ENCODE results near the gene FHOD3.

The FHOD3 gene

DNA sequence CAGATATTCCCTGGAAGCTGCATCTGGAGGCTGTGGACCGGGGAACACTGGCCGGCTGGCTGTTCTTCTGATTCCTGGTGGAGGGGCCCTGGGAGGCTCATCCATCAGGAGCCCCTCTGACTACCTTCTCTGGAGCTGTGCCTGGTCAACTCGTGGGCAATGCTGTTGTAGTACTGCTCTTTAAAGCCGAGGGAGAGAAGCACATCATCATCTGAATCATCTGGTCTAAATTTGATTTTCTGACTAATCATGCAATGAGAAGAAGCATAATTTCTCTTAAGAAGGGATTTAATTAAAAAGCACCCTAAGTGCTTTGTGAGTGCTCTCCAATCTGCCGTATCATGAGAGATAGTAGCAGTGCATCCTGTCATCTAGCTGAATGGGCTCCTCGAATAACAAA is 229.5 kb downstream of the FHOD3 start:
- Histone ChIP-seq H2AFZ (ENCODE audit: low read length, unreplicated experiment) (no peak overlapping the region), H3K79me2 (ENCODE audit: control insufficient read depth, insufficient read depth, low read length, unreplicated experiment) (no peaks in the 10 kb centered on the region), H3K27me3 (ENCODE audit: insufficient read depth, low read length) (no peaks in the 10 kb centered on the region), H3K4me1 (ENCODE audit: control insufficient read depth, insufficient read depth, low read length, unreplicated experiment) (no peaks in the 10 kb centered on the region), H3K27ac (ENCODE audit: low read depth, low read length) (no peak overlapping the region), H3K36me3 (ENCODE audit: insufficient read depth, low read length) (no peaks in the 10 kb centered on the region), H3K4me3 (ENCODE audit: low read depth, low read length) (no peak overlapping the region)

- no peaks in the 10 kb centered on the region for H3K36me3 ChIP-seq (ENCODE audit: insufficient read depth, low read length)
- H3K79me2 ChIP-seq (ENCODE audit: control insufficient read depth, insufficient read depth, low read length, unreplicated experiment): no peaks in the 10 kb centered on the region
- no peak overlapping the region for H3K4me3 ChIP-seq (ENCODE audit: low read depth, low read length)
- H3K27ac ChIP-seq (ENCODE audit: low read depth, low read length): no peak overlapping the region
- no peaks in the 10 kb centered on the region for H3K27me3 ChIP-seq (ENCODE audit: insufficient read depth, low read length)
- H2AFZ ChIP-seq (ENCODE audit: low read length, unreplicated experiment): no peak overlapping the region
- no peaks in the 10 kb centered on the region for H3K4me1 ChIP-seq (ENCODE audit: control insufficient read depth, insufficient read depth, low read length, unreplicated experiment)
These were observed 230.4 kb downstream of the FHOD3 start for GRCh38 chr18:36527740-36528455.

GRCh38 chr18:36529747-36530146 is 232.2 kb downstream of the FHOD3 start:
- Histone ChIP-seq H2AFZ (ENCODE audit: low read length, unreplicated experiment) (no peak overlapping the region), H3K27ac (ENCODE audit: low read depth, low read length) (no peak overlapping the region), H3K36me3 (ENCODE audit: insufficient read depth, low read length) (no peaks in the 10 kb centered on the region), H3K4me3 (ENCODE audit: low read depth, low read length) (no peak overlapping the region), H3K27me3 (ENCODE audit: insufficient read depth, low read length) (no peaks in the 10 kb centered on the region), H3K79me2 (ENCODE audit: control insufficient read depth, insufficient read depth, low read length, unreplicated experiment) (no peaks in the 10 kb centered on the region), H3K4me1 (ENCODE audit: control insufficient read depth, insufficient read depth, low read length, unreplicated experiment) (no peaks in the 10 kb centered on the region)

- no peak overlapping the region for H2AFZ ChIP-seq (ENCODE audit: low read length, unreplicated experiment)
- no peak overlapping the region for H3K4me3 ChIP-seq (ENCODE audit: low read depth, low read length)
- H3K79me2 ChIP-seq (ENCODE audit: control insufficient read depth, insufficient read depth, low read length, unreplicated experiment): no peaks in the 10 kb centered on the region
- H3K27ac ChIP-seq (ENCODE audit: low read depth, low read length): no peak overlapping the region
- no peaks in the 10 kb centered on the region for H3K36me3 ChIP-seq (ENCODE audit: insufficient read depth, low read length)
- no peaks in the 10 kb centered on the region for H3K27me3 ChIP-seq (ENCODE audit: insufficient read depth, low read length)
- no peaks in the 10 kb centered on the region for H3K4me1 ChIP-seq (ENCODE audit: control insufficient read depth, insufficient read depth, low read length, unreplicated experiment)
These were observed 233.3 kb downstream of the FHOD3 start for GRCh38 chr18:36530676-36531405.

- H3K27me3 ChIP-seq (ENCODE audit: insufficient read depth, low read length): no peaks in the 10 kb centered on the region
- no peak overlapping the region for H3K27ac ChIP-seq (ENCODE audit: low read depth, low read length)
- no peaks in the 10 kb centered on the region for H3K79me2 ChIP-seq (ENCODE audit: control insufficient read depth, insufficient read depth, low read length, unreplicated experiment)
- H3K4me1 ChIP-seq (ENCODE audit: control insufficient read depth, insufficient read depth, low read length, unreplicated experiment): no peaks in the 10 kb centered on the region
- no peak overlapping the region for H3K4me3 ChIP-seq (ENCODE audit: low read depth, low read length)
- H2AFZ ChIP-seq (ENCODE audit: low read length, unreplicated experiment): no peak overlapping the region
- H3K36me3 ChIP-seq (ENCODE audit: insufficient read depth, low read length): no peaks in the 10 kb centered on the region
These were observed 234.1 kb downstream of the FHOD3 start for GRCh38 chr18:36531636-36532035.

DNA sequence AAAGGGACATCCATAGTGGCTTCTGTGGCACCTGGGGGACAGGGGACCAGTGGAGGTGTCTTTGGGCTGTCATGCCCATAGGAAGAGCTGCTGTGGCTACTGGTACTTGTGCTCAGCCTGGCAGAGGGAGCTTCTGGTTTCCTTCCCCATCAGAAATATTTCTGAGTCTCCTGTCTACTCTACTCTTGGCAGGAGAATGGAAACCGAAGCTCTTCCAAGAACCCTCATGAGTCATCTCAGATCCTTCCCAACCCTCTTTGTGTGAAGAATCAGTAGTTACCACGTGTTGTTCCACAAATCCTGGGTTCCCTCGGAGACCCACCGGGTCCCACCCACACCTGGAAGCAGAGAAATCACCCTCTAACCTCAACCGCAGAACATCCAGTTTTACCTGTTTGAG is 234.9 kb downstream of the FHOD3 start:
- H3K36me3 ChIP-seq (ENCODE audit: insufficient read depth, low read length): no peaks in the 10 kb centered on the region
- H3K27me3 ChIP-seq (ENCODE audit: insufficient read depth, low read length): no peaks in the 10 kb centered on the region
- no peak overlapping the region for H2AFZ ChIP-seq (ENCODE audit: low read length, unreplicated experiment)
- no peaks in the 10 kb centered on the region for H3K79me2 ChIP-seq (ENCODE audit: control insufficient read depth, insufficient read depth, low read length, unreplicated experiment)
- H3K4me3 ChIP-seq (ENCODE audit: low read depth, low read length): no peak overlapping the region
- no peaks in the 10 kb centered on the region for H3K4me1 ChIP-seq (ENCODE audit: control insufficient read depth, insufficient read depth, low read length, unreplicated experiment)
- no peak overlapping the region for H3K27ac ChIP-seq (ENCODE audit: low read depth, low read length)

GRCh38 chr18:36532815-36533214 is 235.3 kb downstream of the FHOD3 start:
- H3K4me1 ChIP-seq (ENCODE audit: control insufficient read depth, insufficient read depth, low read length, unreplicated experiment): no peaks in the 10 kb centered on the region
- H3K27me3 ChIP-seq (ENCODE audit: insufficient read depth, low read length): no peaks in the 10 kb centered on the region
- no peaks in the 10 kb centered on the region for H3K36me3 ChIP-seq (ENCODE audit: insufficient read depth, low read length)
- no peak overlapping the region for H2AFZ ChIP-seq (ENCODE audit: low read length, unreplicated experiment)
- H3K79me2 ChIP-seq (ENCODE audit: control insufficient read depth, insufficient read depth, low read length, unreplicated experiment): no peaks in the 10 kb centered on the region
- no peak overlapping the region for H3K4me3 ChIP-seq (ENCODE audit: low read depth, low read length)
- no peak overlapping the region for H3K27ac ChIP-seq (ENCODE audit: low read depth, low read length)

- Histone ChIP-seq H3K4me3 (ENCODE audit: low read depth, low read length) (no peak overlapping the region), H3K79me2 (ENCODE audit: control insufficient read depth, insufficient read depth, low read length, unreplicated experiment) (no peaks in the 10 kb centered on the region), H3K27me3 (ENCODE audit: insufficient read depth, low read length) (no peaks in the 10 kb centered on the region), H3K4me1 (ENCODE audit: control insufficient read depth, insufficient read depth, low read length, unreplicated experiment) (no peaks in the 10 kb centered on the region), H3K27ac (ENCODE audit: low read depth, low read length) (no peak overlapping the region), H2AFZ (ENCODE audit: low read length, unreplicated experiment) (no peak overlapping the region), H3K36me3 (ENCODE audit: insufficient read depth, low read length) (no peaks in the 10 kb centered on the region)
These were observed 236.1 kb downstream of the FHOD3 start for GRCh38 chr18:36533446-36534153.

DNA sequence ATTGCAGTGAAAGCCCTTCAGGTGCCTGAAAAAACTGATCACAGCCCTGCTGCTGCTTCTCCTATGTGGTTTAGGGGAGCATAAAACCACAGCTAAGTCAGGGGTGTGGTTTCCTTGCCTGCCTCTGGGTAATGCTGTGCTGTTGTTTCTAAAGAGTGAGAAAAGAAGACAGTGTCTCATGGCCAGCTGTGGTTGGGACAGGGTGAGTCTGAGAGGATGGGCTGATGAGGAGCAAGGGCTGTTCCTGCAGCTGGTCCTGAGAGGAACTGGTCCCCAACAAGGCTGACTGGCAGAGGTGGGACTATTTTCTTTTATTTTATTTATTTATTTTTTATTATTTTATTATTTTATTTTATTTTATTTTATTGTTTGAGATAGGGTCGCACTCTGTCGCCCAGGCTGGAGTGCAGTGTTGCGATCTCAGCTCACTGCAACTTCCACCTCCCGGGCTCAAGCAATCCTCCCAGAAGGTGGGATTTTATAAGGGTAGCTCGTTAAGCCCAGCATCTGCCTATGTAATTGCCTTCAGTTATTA is 236.7 kb downstream of the FHOD3 start:
- H3K79me2 ChIP-seq (ENCODE audit: control insufficient read depth, insufficient read depth, low read length, unreplicated experiment): no peaks in the 10 kb centered on the region
- no peaks in the 10 kb centered on the region for H3K27me3 ChIP-seq (ENCODE audit: insufficient read depth, low read length)

DNA sequence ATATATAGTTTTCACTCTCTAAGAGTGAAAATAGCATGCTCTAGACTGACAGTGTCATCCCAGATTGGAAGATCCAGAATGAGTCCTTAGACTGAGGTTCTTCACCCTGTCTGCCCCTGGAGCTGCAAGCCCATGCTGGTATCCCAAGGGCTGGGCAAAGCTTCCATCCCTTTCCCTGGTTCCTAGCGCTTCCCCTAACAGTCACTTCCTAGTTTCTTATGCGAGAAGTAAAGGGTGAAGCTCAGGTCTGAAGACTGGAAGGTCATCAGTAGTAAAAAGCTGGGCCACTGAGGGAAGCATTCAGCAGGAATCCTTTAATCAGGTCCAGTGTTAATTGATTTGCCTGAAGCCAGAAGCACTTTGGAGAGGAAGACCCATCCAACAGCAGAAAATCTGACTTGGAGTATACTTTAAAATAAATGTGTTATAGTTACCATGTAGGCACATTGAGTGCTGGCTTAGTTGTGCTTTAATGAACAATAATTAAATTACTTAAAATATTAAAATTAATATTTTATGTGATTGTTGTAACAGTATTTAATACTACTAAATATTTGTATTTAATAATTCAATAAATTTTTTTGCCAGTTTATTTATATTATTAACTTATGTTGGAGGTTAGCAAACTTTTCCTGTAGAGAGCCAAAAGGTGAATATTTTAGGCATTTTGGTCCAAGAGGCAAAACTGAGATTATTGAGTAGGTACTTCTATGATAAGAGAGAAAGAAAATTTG is 237.9 kb downstream of the FHOD3 start:
- no peak overlapping the region for H2AFZ ChIP-seq (ENCODE audit: low read length, unreplicated experiment)
- H3K4me1 ChIP-seq (ENCODE audit: control insufficient read depth, insufficient read depth, low read length, unreplicated experiment): no peaks in the 10 kb centered on the region
- no peak overlapping the region for H3K27ac ChIP-seq (ENCODE audit: low read depth, low read length)
- no peaks in the 10 kb centered on the region for H3K79me2 ChIP-seq (ENCODE audit: control insufficient read depth, insufficient read depth, low read length, unreplicated experiment)
- H3K4me3 ChIP-seq (ENCODE audit: low read depth, low read length): no peak overlapping the region
- no peaks in the 10 kb centered on the region for H3K27me3 ChIP-seq (ENCODE audit: insufficient read depth, low read length)
- no peaks in the 10 kb centered on the region for H3K36me3 ChIP-seq (ENCODE audit: insufficient read depth, low read length)

More for the DNA sequence above, 236.7 kb downstream of the FHOD3 start:
- Histone ChIP-seq H3K27ac (ENCODE audit: low read depth, low read length) (no peak overlapping the region), H2AFZ (ENCODE audit: low read length, unreplicated experiment) (no peak overlapping the region), H3K4me1 (ENCODE audit: control insufficient read depth, insufficient read depth, low read length, unreplicated experiment) (no peaks in the 10 kb centered on the region), H3K4me3 (ENCODE audit: low read depth, low read length) (no peak overlapping the region), H3K36me3 (ENCODE audit: insufficient read depth, low read length) (no peaks in the 10 kb centered on the region)

All from ACC112 (cell line).